Stimulated activated naive CD4-positive, alpha-beta T cell (primary cell): ENCODE data around the gene TPSB2.

Experiments
- DNase-seq, 6 experiments: peaks; one replicate each; lab custom pipeline; 2025; lab: John Stamatoyannopoulos, UW

The TPSB2 gene

GRCh38 chr16:1181404-1182315, 48.3 kb downstream of the TPSB2 start:
- no peak for DNase-seq

GRCh38 chr16:1180549-1181403, 49.2 kb downstream of the TPSB2 start:
- DNase-seq: peak in 3 of 6 experiments; percentile 75 to 82 (median 75)
